Astrocyte of the spinal cord (primary cell): Measurements from ENCODE around the gene SGMS1.

Source experiments
- DNase-seq: peaks from one replicate; pipeline ENCODE4 v3.0.0; 2011; ENCODE audit warnings: low read depth, low spot score
- H3K4me3 ChIP-seq: 2 replicates; pipeline ENCODE4 v1.5.1; 2011; ENCODE audit warnings: low read depth, mild to moderate bottlenecking, low read length, moderate library complexity
- CTCF ChIP-seq: IDR thresholded peaks from 2 replicates; pipeline ENCODE4 v1.5.1; 2012; ENCODE audit warnings: low read depth, mild to moderate bottlenecking, low read length, inconsistent platforms
- in situ Hi-C: cut with HindIII; loops from 2 replicates; pipeline ENCODE4 v1.10.0; 2017; ENCODE audit warnings: low sequenced_read_pairs

The SGMS1 gene

GRCh38 chr10:50516171-50516570 is 107.6 kb downstream of the SGMS1 start:
- in situ Hi-C loops: no loop called here
- H3K4me3 ChIP-seq: no peak overlapping the region
- no peak for DNase-seq
- no peak for TF ChIP-seq CTCF

GRCh38 chr10:50515420-50515819 is 108.3 kb downstream of the SGMS1 start:
- no peak for TF ChIP-seq CTCF
- DNase-seq: no peak
- H3K4me3 ChIP-seq: no peak overlapping the region
- in situ Hi-C loops: no loop called here

GRCh38 chr10:50514995-50515394 is 108.8 kb downstream of the SGMS1 start:
- no peak for TF ChIP-seq CTCF
- no peak for DNase-seq
- in situ Hi-C loops: no loop called here
- H3K4me3 ChIP-seq: no peak overlapping the region

GRCh38 chr10:50513956-50514355 is 109.8 kb downstream of the SGMS1 start:
- DNase-seq: no peak
- no peak overlapping the region for H3K4me3 ChIP-seq
- in situ Hi-C loops: no loop called here
- no peak for TF ChIP-seq CTCF

- DNase-seq: no peak
- no peak overlapping the region for H3K4me3 ChIP-seq
- in situ Hi-C loops: no loop called here
- no peak for TF ChIP-seq CTCF
Observed at GRCh38 chr10:50512743-50513416, 110.9 kb downstream of the SGMS1 start.

- in situ Hi-C loops: no loop called here
- no peak for TF ChIP-seq CTCF
- H3K4me3 ChIP-seq: no peak overlapping the region
- DNase-seq: peak; percentile 18
Observed at GRCh38 chr10:50512214-50512595, 111.6 kb downstream of the SGMS1 start.
